ENCODE data around the gene DOCK10.

Gene DOCK10

GRCh38 chr2:225032246-225032645 lies 10.0 kb downstream of the DOCK10 start:
- Mint-ChIP-seq H3K27ac (no peak overlapping the region), H3K9me3 (no peaks in the 10 kb centered on the region), H3K36me3 (ENCODE audit: low read depth) (no peaks in the 10 kb centered on the region), H3K4me1 (no peaks in the 10 kb centered on the region), H3K27me3 (ENCODE audit: low read depth, poor library complexity) (peaks cover 7% of the 10 kb centered on the region), H3K4me3 (no peak overlapping the region)
- DNase-seq, result no peak
- TF ChIP-seq CTCF (IDR thresholded peaks at IDR 0.05), result no peak

GRCh38 chr2:225031599-225031998 lies 10.7 kb downstream of the DOCK10 start:
- no peaks in the 10 kb centered on the region for H3K36me3 Mint-ChIP-seq (ENCODE audit: low read depth)
- no peak overlapping the region for H3K4me3 Mint-ChIP-seq
- H3K4me1 Mint-ChIP-seq, result no peaks in the 10 kb centered on the region
- no peak overlapping the region for H3K27ac Mint-ChIP-seq
- peaks cover 7% of the 10 kb centered on the region for H3K27me3 Mint-ChIP-seq (ENCODE audit: low read depth, poor library complexity)
- TF ChIP-seq CTCF (IDR thresholded peaks at IDR 0.05), result no peak
- DNase-seq, result no peak
- H3K9me3 Mint-ChIP-seq, result no peaks in the 10 kb centered on the region

GRCh38 chr2:225030893-225031292 lies 11.4 kb downstream of the DOCK10 start:
- H3K27me3 Mint-ChIP-seq (ENCODE audit: low read depth, poor library complexity), result peaks cover 7% of the 10 kb centered on the region
- no peak for TF ChIP-seq CTCF (IDR thresholded peaks at IDR 0.05)
- H3K9me3 Mint-ChIP-seq, result no peaks in the 10 kb centered on the region
- no peak for DNase-seq
- no peaks in the 10 kb centered on the region for H3K36me3 Mint-ChIP-seq (ENCODE audit: low read depth)
- peaks cover 3% of the 10 kb centered on the region for H3K4me1 Mint-ChIP-seq
- H3K4me3 Mint-ChIP-seq, result no peak overlapping the region
- no peak overlapping the region for H3K27ac Mint-ChIP-seq

- Mint-ChIP-seq H3K4me3 (no peak overlapping the region), H3K9me3 (no peaks in the 10 kb centered on the region), H3K4me1 (peaks cover 4% of the 10 kb centered on the region), H3K27ac (no peak overlapping the region), H3K27me3 (ENCODE audit: low read depth, poor library complexity) (peaks cover 7% of the 10 kb centered on the region), H3K36me3 (ENCODE audit: low read depth) (no peaks in the 10 kb centered on the region)
- no peak for DNase-seq
- TF ChIP-seq CTCF (IDR thresholded peaks at IDR 0.05), result no peak
Measured at GRCh38 chr2:225030203-225030602, 12.1 kb downstream of the DOCK10 start.

- no peak for DNase-seq
- no peak overlapping the region for H3K4me3 Mint-ChIP-seq
- no peak for TF ChIP-seq CTCF (IDR thresholded peaks at IDR 0.05)
Measured at GRCh38 chr2:225028572-225028971, 13.7 kb downstream of the DOCK10 start.

GRCh38 chr2:225027061-225027762 lies 15.1 kb downstream of the DOCK10 start:
- H3K4me3 Mint-ChIP-seq, result no peak overlapping the region
- no peak overlapping the region for H3K27ac Mint-ChIP-seq
- DNase-seq, result no peak
- H3K4me1 Mint-ChIP-seq, result peaks cover 4% of the 10 kb centered on the region
- H3K9me3 Mint-ChIP-seq, result no peaks in the 10 kb centered on the region
- no peak for TF ChIP-seq CTCF (IDR thresholded peaks at IDR 0.05)
- no peaks in the 10 kb centered on the region for H3K36me3 Mint-ChIP-seq (ENCODE audit: low read depth)
- peaks cover 11% of the 10 kb centered on the region for H3K27me3 Mint-ChIP-seq (ENCODE audit: low read depth, poor library complexity)

More at GRCh38 chr2:225028572-225028971, 13.7 kb downstream of the DOCK10 start:
- Mint-ChIP-seq H3K27me3 (ENCODE audit: low read depth, poor library complexity) (peaks cover 11% of the 10 kb centered on the region), H3K9me3 (no peaks in the 10 kb centered on the region), H3K36me3 (ENCODE audit: low read depth) (no peaks in the 10 kb centered on the region), H3K27ac (no peak overlapping the region), H3K4me1 (peaks cover 4% of the 10 kb centered on the region)

Data from nephron progenitor cell (in vitro differentiated cells).